Esophagus squamous epithelium (tissue), 4 donors: ENCODE data around the gene CPLX3.

Experiments
- CTCF ChIP-seq, 6 experiments: fragments of 450-650 bp in 4 of 6; fragments of 200-600 bp in 2 of 6; sonication (generic) in 2 of 6; IDR thresholded peaks; one replicate each; pipeline ENCODE4 v1.5.1; 2016 to 2019; ENCODE audit warnings: antibody characterized with exemption in 6 of 6, mild to moderate bottlenecking in 4 of 6, moderate library complexity in 4 of 6
- POLR2A ChIP-seq, 4 donors: fragments of 450-650 bp; IDR thresholded peaks; one replicate each; pipeline ENCODE4 v1.6.1; 2017; ENCODE audit warnings: antibody characterized with exemption in 4 of 4, mild to moderate bottlenecking in 4 of 4, moderate library complexity in 3 of 4

GRCh38 chr15:74829991-74830390 is 3.6 kb downstream of the CPLX3 start:
- TF ChIP-seq POLR2A (IDR thresholded peaks at IDR 0.05) (no peak), CTCF (IDR thresholded peaks at IDR 0.05) (no peak)
